Measurements from ENCODE around the gene MRPS18B. TPM values are rescaled to one million over a fixed set of nuclear protein-coding genes. Genes with fewer than 3 reads are reported as not detected.
"Not testable (repeated sequence)": the region's sequence is repeated elsewhere in the genome, so short reads cannot be mapped to it uniquely, and the experiment has no call there.

MRPS18B gene
- total RNA-seq, 1 experiment from 2014 or later, result 112 TPM

GRCh38 chr6:30657454-30657853 is 39.8 kb downstream of the MRPS18B start (continued):
- no peak for TF ChIP-seq ELF1 (IDR thresholded peaks at IDR 0.05; ENCODE audit: borderline replicate concordance, low read depth)
- no peak for TF ChIP-seq CEBPB (IDR thresholded peaks at IDR 0.05; ENCODE audit: low read depth)
- no peak for TF ChIP-seq MAX (IDR thresholded peaks at IDR 0.05)
- TF ChIP-seq RAD21 (IDR thresholded peaks at IDR 0.05; ENCODE audit: low read depth), result no peak

GRCh38 chr6:30657922-30658321 is 40.3 kb downstream of the MRPS18B start:
- intact Hi-C loops (cut with micrococcal nuclease); BruUV-seq (replicated peaks); H3K27ac ChIP-seq (ENCODE audit: low read depth, low read length); H4K20me1 ChIP-seq (ENCODE audit: insufficient read depth); H3K9ac ChIP-seq (ENCODE audit: low read length); H3K9me3 ChIP-seq (ENCODE audit: control insufficient read depth in 1 of 2, insufficient read depth in 1 of 2, low read depth in 1 of 2, low read length in 2 of 2); DNase-seq (ENCODE audit: low read depth, low spot score); H3K4me2 ChIP-seq (ENCODE audit: low read length); H3K79me2 ChIP-seq (ENCODE audit: insufficient read depth, low read length); H3K4me1 ChIP-seq (ENCODE audit: control insufficient read depth in 1 of 2, insufficient read depth in 2 of 2, low read length in 2 of 2); H3K4me3 ChIP-seq (replicated peaks in 1 of 2; ENCODE audit: low read depth in 1 of 2, low read length in 2 of 2); H2AFZ ChIP-seq (ENCODE audit: low read depth, low read length, poor library complexity, severe bottlenecking); POLR2A ChIA-PET; H3K27me3 ChIP-seq (ENCODE audit: insufficient read depth, low read length); H3K9me2 ChIP-seq (ENCODE audit: insufficient read depth); ATAC-seq; CTCF ChIA-PET; RAD21 ChIA-PET (ENCODE audit: low non-redundant PET in 1 of 2, low total read pairs in 2 of 2, uncharacterized antibody in 2 of 2, unreplicated experiment in 2 of 2): not testable (repeated sequence)
- peaks cover 38 to 68% of the 10 kb centered on the region in 2 experiments; a peak in 3 of 4 replicates for H3K36me3 ChIP-seq (ENCODE audit: control insufficient read depth in 1 of 2, insufficient read depth in 2 of 2, low read length in 2 of 2)

GRCh38 chr6:30664994-30665767 is 47.5 kb downstream of the MRPS18B start:
- DNase-seq (ENCODE audit: low read depth, low spot score) (no peak), ATAC-seq (no peak)
- Histone ChIP-seq H3K36me3 (ENCODE audit: control insufficient read depth in 1 of 2, insufficient read depth in 2 of 2, low read length in 2 of 2) (peaks cover 33 to 51% of the 10 kb centered on the region in 2 experiments; a peak in 3 of 4 replicates), H4K20me1 (ENCODE audit: insufficient read depth) (no peaks in the 10 kb centered on the region), H3K9me3 (ENCODE audit: control insufficient read depth in 1 of 2, insufficient read depth in 1 of 2, low read depth in 1 of 2, low read length in 2 of 2) (no peaks in the 10 kb centered on the region), H3K9me2 (ENCODE audit: insufficient read depth) (no peaks in the 10 kb centered on the region), H3K4me2 (ENCODE audit: low read length) (no peak overlapping the region), H3K4me1 (ENCODE audit: control insufficient read depth in 1 of 2, insufficient read depth in 2 of 2, low read length in 2 of 2) (peaks cover 7 to 14% of the 10 kb centered on the region in 2 experiments), H3K4me3 (replicated peaks in 1 of 2; ENCODE audit: low read depth in 1 of 2, low read length in 2 of 2) (no peak overlapping the region), H3K27me3 (ENCODE audit: insufficient read depth, low read length) (no peaks in the 10 kb centered on the region), H2AFZ (ENCODE audit: low read depth, low read length, poor library complexity, severe bottlenecking) (no peak overlapping the region), H3K79me2 (ENCODE audit: insufficient read depth, low read length) (peaks cover under 1% of the 10 kb centered on the region; the same call in 1 of the 2 replicates), H3K9ac (ENCODE audit: low read length) (no peak overlapping the region), H3K27ac (ENCODE audit: low read depth, low read length) (no peak overlapping the region)
- intact Hi-C loops (cut with micrococcal nuclease), result no loop called here
- no TSS peak for BruUV-seq (replicated peaks)
- POLR2A ChIA-PET, result interaction anchor here (1.7 kb wide), 1 partner anchor 23 kb away, joined by 4 read pairs; no protein-coding TSS in a partner anchor
- CTCF ChIA-PET, result no interaction called here
- RAD21 ChIA-PET (ENCODE audit: low non-redundant PET in 1 of 2, low total read pairs in 2 of 2, uncharacterized antibody in 2 of 2, unreplicated experiment in 2 of 2), result no interaction called here
- TF ChIP-seq POLR2A (IDR thresholded peaks at IDR 0.05; ENCODE audit: borderline replicate concordance, extremely low read depth, insufficient read depth, insufficient read length), result no peak
- no peak for TF ChIP-seq ELF1 (IDR thresholded peaks at IDR 0.05; ENCODE audit: borderline replicate concordance, low read depth)
- no peak for TF ChIP-seq TCF7L2 (IDR thresholded peaks at IDR 0.05; ENCODE audit: borderline replicate concordance, extremely low read depth, insufficient read depth, insufficient read length)
- TF ChIP-seq CTCF (IDR thresholded peaks at IDR 0.05 in 2 of 3, conservative IDR thresholded peaks at IDR 0.05 in 1 of 3; ENCODE audit: borderline replicate concordance in 1 of 3, insufficient read depth in 1 of 3, low read depth in 2 of 3, low read length in 2 of 3), result no peak
- no peak for TF ChIP-seq ATF3 (IDR thresholded peaks at IDR 0.05)
- no peak for TF ChIP-seq SP1 (IDR thresholded peaks at IDR 0.05; ENCODE audit: low read depth)
- TF ChIP-seq REST (IDR thresholded peaks at IDR 0.05; ENCODE audit: low read depth), result no peak
- no peak for TF ChIP-seq SIN3A (IDR thresholded peaks at IDR 0.05; ENCODE audit: low read depth)
